GM10266 (cell line): ENCODE results near the gene SSH3.

Experiments
- DNase-seq: peaks from one replicate; pipeline ENCODE4 v3.0.0; 2012; ENCODE audit errors: extremely low spot score
- TF ChIP-seq, protein P1 (sequence below): IDR thresholded peaks from 2 replicates; pipeline ENCODE4 v1.5.1; 2012; ENCODE audit warnings: mild to moderate bottlenecking, low read depth; ENCODE audit not compliant: control insufficient read depth, insufficient read depth; ENCODE audit errors: missing control alignments

SSH3 gene

GRCh38 chr11:67293090-67293489 lies 10.2 kb upstream of the SSH3 start:
- TF ChIP-seq, protein P1, sequence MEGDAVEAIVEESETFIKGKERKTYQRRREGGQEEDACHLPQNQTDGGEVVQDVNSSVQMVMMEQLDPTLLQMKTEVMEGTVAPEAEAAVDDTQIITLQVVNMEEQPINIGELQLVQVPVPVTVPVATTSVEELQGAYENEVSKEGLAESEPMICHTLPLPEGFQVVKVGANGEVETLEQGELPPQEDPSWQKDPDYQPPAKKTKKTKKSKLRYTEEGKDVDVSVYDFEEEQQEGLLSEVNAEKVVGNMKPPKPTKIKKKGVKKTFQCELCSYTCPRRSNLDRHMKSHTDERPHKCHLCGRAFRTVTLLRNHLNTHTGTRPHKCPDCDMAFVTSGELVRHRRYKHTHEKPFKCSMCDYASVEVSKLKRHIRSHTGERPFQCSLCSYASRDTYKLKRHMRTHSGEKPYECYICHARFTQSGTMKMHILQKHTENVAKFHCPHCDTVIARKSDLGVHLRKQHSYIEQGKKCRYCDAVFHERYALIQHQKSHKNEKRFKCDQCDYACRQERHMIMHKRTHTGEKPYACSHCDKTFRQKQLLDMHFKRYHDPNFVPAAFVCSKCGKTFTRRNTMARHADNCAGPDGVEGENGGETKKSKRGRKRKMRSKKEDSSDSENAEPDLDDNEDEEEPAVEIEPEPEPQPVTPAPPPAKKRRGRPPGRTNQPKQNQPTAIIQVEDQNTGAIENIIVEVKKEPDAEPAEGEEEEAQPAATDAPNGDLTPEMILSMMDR, result no peak
- no peak for DNase-seq

- TF ChIP-seq, protein P1, result no peak
- no peak for DNase-seq
Observed at GRCh38 chr11:67295846-67296245, 7.5 kb upstream of the SSH3 start.

DNA sequence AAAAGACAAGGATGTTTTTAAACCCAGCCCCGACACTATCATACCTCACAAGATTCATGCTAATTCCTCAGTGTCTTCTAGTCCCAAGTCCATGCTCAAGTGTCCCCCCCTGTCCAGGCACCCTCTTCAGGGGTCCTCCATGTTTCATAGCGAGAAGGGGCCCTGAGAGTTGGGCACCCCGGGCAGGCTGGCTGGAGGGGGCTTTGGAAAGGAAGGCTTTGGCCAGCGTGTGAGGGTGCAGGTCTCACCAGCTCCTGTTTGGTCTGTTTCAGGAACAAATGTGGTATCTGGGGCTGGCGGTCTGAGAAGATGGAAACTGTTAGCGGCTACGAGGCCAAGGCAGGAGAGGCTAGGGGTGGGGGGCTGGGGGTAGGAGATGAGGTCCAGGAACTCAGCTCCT lies 4.5 kb upstream of the SSH3 start:
- DNase-seq, result no peak
- TF ChIP-seq, protein P1, result no peak

DNA sequence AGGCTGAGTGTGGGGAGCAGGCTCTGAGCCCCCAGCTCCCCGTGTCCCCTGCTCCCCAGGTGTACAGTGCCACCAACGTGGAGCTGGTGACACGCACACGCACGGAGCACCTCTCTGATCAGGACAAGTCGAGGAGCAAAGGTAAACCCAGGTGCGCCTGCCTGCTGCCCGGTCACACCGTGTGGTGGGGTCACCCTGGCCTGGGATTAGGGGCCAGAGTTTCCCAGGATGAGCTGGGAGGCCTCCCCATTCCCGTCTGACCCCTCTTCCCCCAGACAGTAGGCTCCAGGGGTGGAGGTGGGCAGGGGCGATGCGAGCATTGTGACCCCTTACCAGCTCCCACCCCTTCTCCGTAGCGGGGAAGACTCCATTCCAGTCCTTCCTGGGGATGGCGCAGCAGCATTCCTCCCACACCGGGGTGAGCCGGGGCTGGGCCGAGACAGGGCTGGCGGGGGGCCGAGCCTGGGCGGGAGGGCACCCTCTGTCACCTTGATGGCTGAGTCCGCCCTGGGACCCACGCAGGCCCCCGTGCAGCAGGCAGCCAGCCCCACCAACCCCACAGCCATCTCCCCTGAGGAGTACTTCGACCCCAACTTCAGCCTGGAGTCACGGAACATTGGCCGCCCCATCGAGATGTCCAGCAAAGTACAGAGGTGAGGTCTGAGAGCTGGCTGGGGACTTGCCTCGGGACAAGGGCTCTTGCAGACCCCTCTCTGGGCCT lies 3.7 kb upstream of the SSH3 start:
- TF ChIP-seq, protein P1, result no peak
- no peak for DNase-seq

DNA sequence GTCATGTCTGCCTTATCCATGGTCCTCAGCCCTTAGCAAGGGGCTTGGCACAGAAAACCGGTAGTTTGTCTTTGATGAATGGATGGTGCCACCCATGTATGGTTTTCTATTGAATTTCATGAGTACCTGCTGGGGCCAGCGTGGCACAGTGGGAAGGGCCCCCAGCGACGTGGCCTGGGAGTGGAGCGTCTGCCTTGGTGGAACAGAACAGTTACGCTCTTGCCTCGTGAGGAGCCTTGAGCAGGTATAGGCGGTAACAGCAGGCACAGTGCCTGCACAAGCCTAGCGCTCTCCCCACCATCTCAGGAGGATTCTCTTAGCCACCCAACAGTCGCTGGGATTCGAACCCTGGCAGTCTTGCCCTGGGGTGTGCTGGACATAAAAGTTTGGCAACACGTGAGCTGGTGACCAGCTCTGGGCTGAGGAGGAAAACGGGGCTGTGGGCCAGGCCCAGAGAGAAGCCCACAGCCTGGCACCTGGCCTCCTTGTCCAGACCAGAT lies 3.0 kb upstream of the SSH3 start:
- TF ChIP-seq, protein P1, result no peak
- DNase-seq, result no peak

DNA sequence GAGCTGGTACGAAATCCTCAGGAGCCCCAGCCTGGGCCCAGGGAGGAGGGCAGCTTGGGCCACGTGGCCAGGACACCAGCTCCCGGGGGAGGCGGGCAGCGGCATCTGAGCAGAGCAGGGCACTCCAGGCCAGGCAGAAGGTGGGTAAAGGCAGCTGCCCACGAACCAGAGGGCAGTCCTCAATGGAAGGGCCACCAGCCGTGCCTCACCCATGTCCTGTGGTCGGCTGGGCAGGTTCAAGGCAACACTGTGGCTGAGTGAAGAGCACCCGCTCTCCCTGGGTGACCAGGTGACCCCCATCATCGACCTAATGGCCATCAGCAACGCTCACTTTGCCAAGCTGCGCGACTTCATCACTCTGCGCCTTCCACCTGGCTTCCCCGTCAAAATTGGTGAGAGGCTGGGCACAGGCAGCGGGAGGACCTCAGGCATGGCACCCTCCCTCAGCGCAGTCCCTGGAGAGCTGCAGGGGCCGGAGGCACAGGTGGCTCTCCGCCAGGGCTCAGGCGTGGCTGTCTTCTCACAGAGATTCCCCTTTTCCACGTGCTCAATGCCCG lies 2.5 kb upstream of the SSH3 start:
- TF ChIP-seq, protein P1, result no peak

GRCh38 chr11:67301313-67301921 lies 1.9 kb upstream of the SSH3 start:
- no peak for DNase-seq
- TF ChIP-seq, protein P1, result no peak

More for the DNA sequence above, 2.5 kb upstream of the SSH3 start:
- no peak for DNase-seq
